ENCODE data around the gene ALS2. TPM values are rescaled to one million over a fixed set of nuclear protein-coding genes. Genes with fewer than 3 reads are reported as not detected.

The ALS2 gene
- total and polyA plus RNA-seq, 12 donors, result 3.1 to 24.3 (median 15.3) TPM

GRCh38 chr2:201788371-201788770 lies 7.6 kb upstream of the ALS2 start:
- no peak for DNase-seq
- 57 to 83% (median 76%) methylated on average over 3 of the region's 3 CpGs for WGBS, 4 donors
- TF ChIP-seq, protein P1, sequence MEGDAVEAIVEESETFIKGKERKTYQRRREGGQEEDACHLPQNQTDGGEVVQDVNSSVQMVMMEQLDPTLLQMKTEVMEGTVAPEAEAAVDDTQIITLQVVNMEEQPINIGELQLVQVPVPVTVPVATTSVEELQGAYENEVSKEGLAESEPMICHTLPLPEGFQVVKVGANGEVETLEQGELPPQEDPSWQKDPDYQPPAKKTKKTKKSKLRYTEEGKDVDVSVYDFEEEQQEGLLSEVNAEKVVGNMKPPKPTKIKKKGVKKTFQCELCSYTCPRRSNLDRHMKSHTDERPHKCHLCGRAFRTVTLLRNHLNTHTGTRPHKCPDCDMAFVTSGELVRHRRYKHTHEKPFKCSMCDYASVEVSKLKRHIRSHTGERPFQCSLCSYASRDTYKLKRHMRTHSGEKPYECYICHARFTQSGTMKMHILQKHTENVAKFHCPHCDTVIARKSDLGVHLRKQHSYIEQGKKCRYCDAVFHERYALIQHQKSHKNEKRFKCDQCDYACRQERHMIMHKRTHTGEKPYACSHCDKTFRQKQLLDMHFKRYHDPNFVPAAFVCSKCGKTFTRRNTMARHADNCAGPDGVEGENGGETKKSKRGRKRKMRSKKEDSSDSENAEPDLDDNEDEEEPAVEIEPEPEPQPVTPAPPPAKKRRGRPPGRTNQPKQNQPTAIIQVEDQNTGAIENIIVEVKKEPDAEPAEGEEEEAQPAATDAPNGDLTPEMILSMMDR (IDR thresholded peaks at IDR 0.05), result no peak
- TF ChIP-seq POLR2A (IDR thresholded peaks at IDR 0.05), result no peak
- Histone ChIP-seq H3K27ac (no peak overlapping the region), H3K9me3 (replicated peaks in 1 of 3) (no peaks in the 10 kb centered on the region), H3K27me3 (no peaks in the 10 kb centered on the region), H3K36me3 (replicated peaks in 1 of 2) (no peaks in the 10 kb centered on the region), H3K4me3 (no peak overlapping the region), H3K4me1 (replicated peaks in 1 of 2) (no peaks in the 10 kb centered on the region)
- intact Hi-C loops (cut with DNase I), result no loop called here

GRCh38 chr2:201786471-201786870 lies 5.7 kb upstream of the ALS2 start:
- no peak for DNase-seq
- Histone ChIP-seq H3K4me1 (replicated peaks in 1 of 2) (no peaks in the 10 kb centered on the region), H3K4me3 (no peak overlapping the region), H3K36me3 (replicated peaks in 1 of 2) (no peaks in the 10 kb centered on the region), H3K27ac (no peak overlapping the region), H3K27me3 (no peaks in the 10 kb centered on the region), H3K9me3 (replicated peaks in 1 of 3) (no peaks in the 10 kb centered on the region)
- no peak for TF ChIP-seq POLR2A (IDR thresholded peaks at IDR 0.05)
- TF ChIP-seq, protein P1 (IDR thresholded peaks at IDR 0.05), result no peak
- intact Hi-C loops (cut with DNase I), result no loop called here

DNA sequence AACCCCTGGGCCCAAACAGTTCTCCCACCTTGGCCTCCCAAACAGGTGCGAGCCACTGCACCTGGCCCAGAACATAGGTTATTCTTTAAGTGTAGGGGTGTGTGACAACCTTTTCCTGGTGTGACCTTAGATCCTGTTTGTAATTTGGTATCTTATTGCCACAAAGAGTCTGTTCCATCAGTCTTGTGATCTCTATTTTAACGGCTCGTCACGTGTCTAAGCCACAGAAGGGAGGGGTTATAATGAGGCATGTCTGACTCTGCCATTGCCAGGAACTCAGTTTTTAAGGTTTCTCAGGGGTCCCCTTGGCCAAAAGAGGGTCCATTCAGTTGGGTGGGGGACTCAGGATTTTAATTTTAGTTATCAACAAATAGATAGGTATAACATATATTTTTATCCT lies 4.4 kb upstream of the ALS2 start:
- intact Hi-C loops (cut with DNase I), result no loop called here

GRCh38 chr2:201784563-201784962 lies 3.8 kb upstream of the ALS2 start:
- H3K9me3 ChIP-seq (replicated peaks in 1 of 3), result no peaks in the 10 kb centered on the region
- no peak overlapping the region for H3K4me3 ChIP-seq
- intact Hi-C loops (cut with DNase I), result no loop called here
- no peak overlapping the region for H3K27ac ChIP-seq
- H3K36me3 ChIP-seq (replicated peaks in 1 of 2), result no peaks in the 10 kb centered on the region
- 58 to 79% (median 64%) methylated on average over 1 of the region's 1 CpG for WGBS, 4 donors
- H3K4me1 ChIP-seq (replicated peaks in 1 of 2), result peaks cover 5% of the 10 kb centered on the region in 2 donors
- TF ChIP-seq POLR2A (IDR thresholded peaks at IDR 0.05), result no peak
- TF ChIP-seq, protein P1 (IDR thresholded peaks at IDR 0.05), result no peak
- no peak for DNase-seq
- no peaks in the 10 kb centered on the region for H3K27me3 ChIP-seq

More for the DNA sequence above, 4.4 kb upstream of the ALS2 start:
- no peak for TF ChIP-seq POLR2A (IDR thresholded peaks at IDR 0.05)
- TF ChIP-seq, protein P1 (IDR thresholded peaks at IDR 0.05), result no peak
- H3K27ac ChIP-seq, result no peak overlapping the region
- DNase-seq, result no peak
- no peaks in the 10 kb centered on the region for H3K36me3 ChIP-seq (replicated peaks in 1 of 2)
- no peaks in the 10 kb centered on the region for H3K4me1 ChIP-seq (replicated peaks in 1 of 2)
- H3K4me3 ChIP-seq, result no peak overlapping the region
- H3K27me3 ChIP-seq, result no peaks in the 10 kb centered on the region
- H3K9me3 ChIP-seq (replicated peaks in 1 of 3), result no peaks in the 10 kb centered on the region
- WGBS, 4 donors, result 67 to 87% (median 72%) methylated on average over 4 of the region's 4 CpGs
